ENCODE measurements around the gene LCE2A.
"Not testable (repeated sequence)": the region's sequence is repeated elsewhere in the genome, so short reads cannot be mapped to it uniquely, and the experiment has no call there.

The LCE2A gene

GRCh38 chr1:152697701-152698600 is at the start of gene LCE2A:
Gene LCE2A (plus strand): TSS chr1:152698345. CDS start chr1:152698902, 557 bp downstream.
- peak; percentile 7 for DNase-seq (ENCODE audit: low read depth)

- DNase-seq (ENCODE audit: low read depth): no peak
Measured at GRCh38 chr1:152654110-152654509, 44.0 kb upstream of the LCE2A start.

- DNase-seq (ENCODE audit: low read depth): no peak
Measured at GRCh38 chr1:152656459-152656858, 41.7 kb upstream of the LCE2A start.

- DNase-seq (ENCODE audit: low read depth): no peak
Measured at GRCh38 chr1:152657677-152658076, 40.5 kb upstream of the LCE2A start.

- DNase-seq (ENCODE audit: low read depth): no peak
Measured at GRCh38 chr1:152658649-152659048, 39.5 kb upstream of the LCE2A start.

GRCh38 chr1:152663098-152663497 is 35.0 kb upstream of the LCE2A start, which contains the start of gene LCE2D:
Gene LCE2D (plus strand): TSS chr1:152663380. CDS start chr1:152664106, 726 bp downstream.
- DNase-seq (ENCODE audit: low read depth): no peak

GRCh38 chr1:152666171-152666570 is 32.0 kb upstream of the LCE2A start:
- DNase-seq (ENCODE audit: low read depth): not testable (repeated sequence)

GRCh38 chr1:152667648-152668047 is 30.5 kb upstream of the LCE2A start:
- DNase-seq (ENCODE audit: low read depth): no peak

- DNase-seq (ENCODE audit: low read depth): no peak
Measured at GRCh38 chr1:152673016-152673415, 25.1 kb upstream of the LCE2A start.

GRCh38 chr1:152674983-152675382 is 23.2 kb upstream of the LCE2A start, which contains the start of gene LCE2C:
Gene LCE2C (plus strand): TSS chr1:152675279. CDS start chr1:152676016, 737 bp downstream.
- not testable (repeated sequence) for DNase-seq (ENCODE audit: low read depth)

GRCh38 chr1:152679459-152679858 is 18.7 kb upstream of the LCE2A start:
- DNase-seq (ENCODE audit: low read depth): no peak

GRCh38 chr1:152681616-152682015 is 16.5 kb upstream of the LCE2A start:
- DNase-seq (ENCODE audit: low read depth): no peak

- DNase-seq (ENCODE audit: low read depth): peak; percentile 6
Measured at GRCh38 chr1:152683846-152684245, 14.3 kb upstream of the LCE2A start.

- DNase-seq (ENCODE audit: low read depth): not testable (repeated sequence)
Measured at GRCh38 chr1:152685823-152686222, 12.3 kb upstream of the LCE2A start, which contains the start of gene LCE2B. Gene LCE2B (plus strand): TSS chr1:152686123. CDS start chr1:152686844, 721 bp downstream.

GRCh38 chr1:152699746-152700145 is 1.6 kb downstream of the LCE2A start:
- peak; percentile 5 for DNase-seq (ENCODE audit: low read depth)

GRCh38 chr1:152707860-152708259 is 9.7 kb downstream of the LCE2A start, which contains the start of gene LCE4A:
Gene LCE4A (plus strand): TSS chr1:152708160. CDS start chr1:152709076, 916 bp downstream.
- no peak for DNase-seq (ENCODE audit: low read depth)

GRCh38 chr1:152718238-152718637 is 20.1 kb downstream of the LCE2A start:
- DNase-seq (ENCODE audit: low read depth): no peak

GRCh38 chr1:152725261-152725660 is 27.1 kb downstream of the LCE2A start:
- DNase-seq (ENCODE audit: low read depth): no peak

- DNase-seq (ENCODE audit: low read depth): no peak
Measured at GRCh38 chr1:152728986-152729385, 30.8 kb downstream of the LCE2A start.

GRCh38 chr1:152735648-152736047 is 37.5 kb downstream of the LCE2A start:
- DNase-seq (ENCODE audit: low read depth): no peak

- DNase-seq (ENCODE audit: low read depth): no peak
Measured at GRCh38 chr1:152737997-152738396, 39.9 kb downstream of the LCE2A start.

- DNase-seq (ENCODE audit: low read depth): no peak
Measured at GRCh38 chr1:152739841-152740240, 41.7 kb downstream of the LCE2A start.

GRCh38 chr1:152741656-152742055 is 43.5 kb downstream of the LCE2A start:
- DNase-seq (ENCODE audit: low read depth): no peak
